Eye (tissue), 1 donor: ENCODE data around the gene HSFX3.
"Not testable (repeated sequence)": the region's sequence is repeated elsewhere in the genome, so short reads cannot be mapped to it uniquely, and the experiment has no call there.

Experiments used
- DNase-seq: peaks from one replicate; pipeline ENCODE4 v3.0.0-alpha.2; 2015

HSFX3 gene, protein sequence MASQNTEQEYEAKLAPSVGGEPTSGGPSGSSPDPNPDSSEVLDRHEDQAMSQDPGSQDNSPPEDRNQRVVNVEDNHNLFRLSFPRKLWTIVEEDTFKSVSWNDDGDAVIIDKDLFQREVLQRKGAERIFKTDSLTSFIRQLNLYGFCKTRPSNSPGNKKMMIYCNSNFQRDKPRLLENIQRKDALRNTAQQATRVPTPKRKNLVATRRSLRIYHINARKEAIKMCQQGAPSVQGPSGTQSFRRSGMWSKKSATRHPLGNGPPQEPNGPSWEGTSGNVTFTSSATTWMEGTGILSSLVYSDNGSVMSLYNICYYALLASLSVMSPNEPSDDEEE

DNA sequence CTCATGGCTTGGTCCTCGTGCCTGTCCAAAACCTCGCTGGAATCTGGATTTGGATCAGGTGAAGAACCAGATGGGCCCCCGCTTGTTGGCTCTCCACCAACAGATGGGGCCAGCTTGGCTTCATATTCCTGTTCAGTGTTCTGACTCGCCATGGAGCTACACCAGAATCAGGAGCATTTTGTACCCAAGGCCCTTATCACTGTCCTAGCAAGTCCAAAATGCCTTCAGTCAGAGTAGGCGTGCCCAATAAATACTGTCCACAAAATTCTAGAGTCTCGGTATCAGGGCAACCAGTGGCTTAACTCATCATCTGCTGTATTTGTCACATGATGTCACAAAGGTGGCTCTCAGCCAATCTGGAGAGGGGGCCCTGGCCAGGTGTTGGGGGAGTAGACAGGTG lies at the start of gene HSFX3:
HSFX3 (minus strand) TSS at position 224 of the 400 bp plus-strand sequence; CDS start at position 152, 72 bp downstream.
- not testable (repeated sequence) for DNase-seq

- DNase-seq = not testable (repeated sequence)
These were observed 48.9 kb upstream of the HSFX3 start for GRCh38 chrX:149598603-149599002.

DNA sequence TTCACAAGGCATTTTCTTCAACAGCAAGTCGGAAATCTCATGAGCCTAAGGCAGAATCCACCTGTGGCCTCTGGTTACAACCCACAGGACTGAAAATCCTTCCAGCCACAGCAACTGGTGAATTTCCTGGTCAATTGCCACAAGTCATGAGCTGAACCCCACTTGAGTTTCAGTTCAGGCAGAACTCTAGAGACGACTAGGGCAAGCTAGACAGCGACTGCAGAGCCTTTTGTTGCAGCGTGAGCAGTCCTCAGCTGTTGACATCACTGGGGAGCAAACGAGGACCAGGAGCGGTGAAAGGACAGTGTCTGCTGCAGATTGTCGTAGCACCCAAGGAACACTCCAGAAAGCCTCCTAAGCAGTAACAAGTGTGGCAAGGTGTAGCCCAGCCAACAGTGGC lies 46.2 kb upstream of the HSFX3 start:
- not testable (repeated sequence) for DNase-seq

- DNase-seq = not testable (repeated sequence)
These were observed 45.5 kb upstream of the HSFX3 start, which contains the start of gene HSFX2 for GRCh38 chrX:149595214-149595613. HSFX2 (minus strand) TSS chrX:149595314; CDS start chrX:149594700, 614 bp downstream.

DNA sequence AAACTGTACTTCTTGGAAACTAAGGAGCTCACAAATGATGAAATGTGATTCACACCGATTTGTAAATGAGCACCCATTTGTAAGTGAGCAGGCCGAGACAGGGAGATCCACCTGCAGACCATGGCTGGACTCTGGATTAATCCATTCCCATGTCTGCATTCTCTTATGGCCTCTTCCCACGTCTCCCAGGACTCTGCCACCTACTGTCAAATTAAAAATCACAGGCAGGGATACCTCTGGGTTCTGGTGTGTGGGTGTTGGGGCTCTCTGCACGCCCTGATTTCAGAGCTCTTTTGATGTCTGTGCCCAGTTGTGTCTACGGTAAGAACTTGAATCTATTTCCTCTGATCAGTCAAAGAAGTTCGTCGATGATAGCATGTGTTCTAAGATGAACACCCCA lies 41.3 kb upstream of the HSFX3 start:
- DNase-seq = not testable (repeated sequence)

DNA sequence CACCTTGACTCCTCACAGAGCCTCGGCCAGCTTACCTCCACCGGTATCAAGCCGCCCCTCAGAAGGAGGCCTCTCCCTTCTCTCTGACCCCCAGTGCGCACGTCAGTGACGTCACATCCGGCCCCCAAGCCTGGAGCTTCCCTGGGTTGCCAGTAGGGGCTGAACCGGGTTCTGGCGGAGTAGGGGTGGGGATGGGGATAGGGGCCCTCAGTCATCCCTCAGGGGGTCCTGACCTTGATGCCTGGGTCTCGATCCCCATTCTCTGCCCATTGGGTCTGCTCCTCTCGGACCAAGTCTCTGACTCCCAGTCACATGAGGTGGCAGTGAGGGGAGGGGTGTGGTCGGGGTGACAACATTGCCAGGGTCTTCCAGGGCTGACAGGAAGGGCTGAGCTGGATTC lies 37.6 kb upstream of the HSFX3 start, which contains the start of gene MAGEA9B:
MAGEA9B (minus strand) TSS at position 101 of the 400 bp plus-strand sequence. CDS start 4,280 bp downstream, outside the sequence.
- not testable (repeated sequence) for DNase-seq

- DNase-seq = not testable (repeated sequence)
These were observed 35.9 kb upstream of the HSFX3 start for GRCh38 chrX:149585631-149586030.

DNA sequence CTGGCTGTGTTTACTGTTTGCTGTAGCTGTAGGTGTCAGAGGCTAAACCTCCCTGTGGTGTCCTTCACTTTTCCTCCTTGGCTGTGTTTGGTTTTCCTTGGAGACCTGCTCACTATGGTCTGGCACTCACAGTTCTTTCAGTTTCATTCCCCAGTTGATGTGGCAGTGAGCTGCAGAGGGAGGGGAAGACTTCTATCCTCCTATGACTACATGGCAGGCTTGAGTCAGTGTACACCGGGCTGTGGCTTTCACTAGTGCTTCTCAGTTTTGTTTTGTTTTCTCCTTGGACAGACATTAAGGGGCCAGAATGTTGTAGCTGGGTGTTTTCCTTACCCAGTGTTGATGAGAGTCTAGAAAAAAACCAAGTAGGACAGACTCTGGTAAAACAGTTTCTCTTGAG lies 23.7 kb upstream of the HSFX3 start:
- not testable (repeated sequence) for DNase-seq

DNA sequence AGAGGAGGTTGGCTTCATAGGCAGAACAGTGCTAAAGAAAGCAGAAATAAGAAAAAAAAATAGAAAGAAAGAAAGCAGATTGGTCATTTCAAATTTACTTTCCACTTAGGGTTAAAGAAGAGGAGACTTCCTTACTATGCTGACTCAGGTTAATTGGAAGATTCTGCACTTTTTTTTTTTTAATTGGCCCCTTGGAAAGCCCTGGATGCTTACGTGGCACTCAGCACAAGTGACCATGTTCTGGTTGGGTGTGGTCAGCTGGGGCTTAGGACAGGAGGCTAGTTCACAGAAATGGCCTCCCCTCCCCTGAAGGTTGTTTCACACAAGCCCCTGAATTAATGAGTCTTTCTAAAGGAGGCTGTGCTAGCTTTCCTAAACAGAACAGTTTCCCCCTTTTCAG lies 23.0 kb upstream of the HSFX3 start:
- no peak for DNase-seq

DNA sequence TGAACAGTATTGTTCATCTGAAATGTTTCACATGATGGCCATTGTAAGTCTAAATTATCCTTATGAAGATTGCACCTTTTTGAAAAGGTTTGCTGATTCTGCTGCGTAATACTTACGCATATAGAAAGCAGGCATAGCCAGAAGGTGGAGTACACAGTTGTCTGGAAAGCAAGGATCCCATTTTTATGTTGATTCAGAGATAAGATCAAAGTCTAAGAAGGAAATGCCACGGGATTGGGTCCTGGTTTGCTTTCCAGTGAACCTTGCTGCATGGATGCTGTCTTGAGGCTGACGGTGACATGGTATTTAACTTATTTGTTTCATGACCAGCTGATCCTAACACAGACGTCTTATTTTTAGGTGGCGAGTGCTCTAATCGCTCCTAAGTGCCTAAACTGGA lies 22.0 kb upstream of the HSFX3 start:
- DNase-seq = no peak

DNA sequence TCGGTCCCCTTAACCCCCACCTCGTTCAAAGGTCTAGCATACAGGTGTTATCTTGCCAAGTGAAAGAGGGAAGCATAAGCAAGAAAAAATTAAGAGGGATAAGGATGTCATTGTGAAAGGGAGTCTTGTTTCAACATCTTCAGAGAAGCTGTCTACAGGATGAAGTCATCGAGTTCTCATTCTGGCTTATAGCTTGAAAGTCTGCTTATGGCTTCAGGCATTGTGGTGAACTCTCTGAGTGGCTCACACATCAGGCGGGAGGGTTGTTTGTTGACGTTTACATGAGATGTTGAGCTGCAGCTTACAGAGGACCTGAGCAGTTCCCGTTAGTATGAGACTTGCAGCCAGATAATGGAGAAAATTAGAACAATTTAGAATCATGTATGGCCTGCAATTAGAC lies 20.9 kb upstream of the HSFX3 start:
- peak; percentile 3 for DNase-seq

GRCh38 chrX:149569770-149570169 lies 20.0 kb upstream of the HSFX3 start:
- no peak for DNase-seq

DNA sequence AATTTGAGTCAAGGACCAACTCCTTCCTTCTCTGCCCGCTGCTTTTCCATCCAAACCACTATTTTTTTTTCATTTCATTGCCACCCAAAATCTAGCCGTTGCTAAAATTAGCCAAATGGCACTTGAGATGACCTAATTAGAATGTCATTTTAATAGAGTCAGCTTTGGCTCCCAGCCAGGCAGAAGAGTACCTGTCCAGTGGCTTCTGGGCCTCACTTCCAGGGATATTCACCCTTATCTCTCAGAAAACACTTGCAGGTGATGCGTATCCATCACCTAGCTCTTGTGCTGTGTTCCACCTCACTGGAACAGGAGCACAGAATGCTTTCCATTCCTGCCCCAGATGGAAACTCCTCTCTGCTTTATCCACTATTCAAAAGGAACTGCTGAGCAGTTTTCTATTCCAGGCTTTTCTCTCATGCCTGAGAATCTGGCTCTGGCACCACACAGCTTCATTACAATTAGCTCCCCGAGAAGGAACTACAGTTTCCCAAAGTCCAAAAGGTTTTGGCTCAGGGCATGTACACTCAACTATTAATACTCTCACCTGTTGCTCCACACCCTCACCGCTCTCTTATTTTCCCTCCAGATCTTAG lies 19.1 kb upstream of the HSFX3 start:
- DNase-seq = no peak

- DNase-seq = no peak
These were observed 18.1 kb upstream of the HSFX3 start for GRCh38 chrX:149567621-149568417.

- no peak for DNase-seq
These were observed 13.6 kb upstream of the HSFX3 start for GRCh38 chrX:149563359-149563758.

GRCh38 chrX:149555251-149555650 lies 5.5 kb upstream of the HSFX3 start:
- not testable (repeated sequence) for DNase-seq

GRCh38 chrX:149551939-149552248 lies 2.2 kb upstream of the HSFX3 start:
- not testable (repeated sequence) for DNase-seq

- not testable (repeated sequence) for DNase-seq
These were observed 1.7 kb upstream of the HSFX3 start for GRCh38 chrX:149551245-149551938.

GRCh38 chrX:149550454-149550853 lies 730 bp upstream of the HSFX3 start:
- not testable (repeated sequence) for DNase-seq

GRCh38 chrX:149547782-149548181 lies 1.9 kb downstream of the HSFX3 start:
- DNase-seq = not testable (repeated sequence)

DNA sequence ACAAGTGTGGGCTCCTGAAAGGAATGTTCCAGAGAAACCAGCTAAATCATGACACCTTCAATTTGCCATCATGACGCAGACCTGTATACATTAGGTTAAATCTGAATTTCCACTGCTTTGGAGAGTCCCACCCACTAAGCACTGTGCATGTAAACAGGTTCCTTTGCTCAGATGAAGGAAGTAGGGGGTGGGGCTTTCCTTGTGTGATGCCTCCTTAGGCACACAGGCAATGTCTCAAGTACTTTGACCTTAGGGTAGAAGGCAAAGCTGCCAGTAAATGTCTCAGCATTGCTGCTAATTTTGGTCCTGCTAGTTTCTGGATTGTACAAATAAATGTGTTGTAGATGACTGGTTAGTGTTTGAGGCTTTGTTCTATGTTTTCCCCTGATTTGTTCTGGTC lies 2.8 kb downstream of the HSFX3 start:
- DNase-seq = not testable (repeated sequence)
